HepG2 (cell line): ENCODE data around the gene SUPT6H. TPM values are rescaled to one million over a fixed set of nuclear protein-coding genes. Genes with fewer than 3 reads are reported as not detected.

Experiments
- CEBPB ChIP-seq: IDR thresholded peaks from 2 replicates; pipeline ENCODE4 v1.6.1; 2011; ENCODE audit warnings: low read depth, low read length, improper control_type of control experiment, borderline replicate concordance
- PTBP1 ChIP-seq: fragments of 200-400 bp; formaldehyde crosslinking; IDR thresholded peaks from 2 replicates; pipeline ENCODE4 v1.6.1; 2018; ENCODE audit warnings: low read length, low read depth; ENCODE audit not compliant: poor library complexity, severe bottlenecking
- RFX5 ChIP-seq: IDR thresholded peaks from 2 replicates; pipeline ENCODE4 v1.6.1; 2011; ENCODE audit warnings: low read depth, low read length, improper control_type of control experiment
- SALL2 ChIP-seq: sonication (generic); formaldehyde crosslinking; IDR thresholded peaks from 2 replicates; pipeline ENCODE4 v1.8.1; 2023; ENCODE audit warnings: mild to moderate bottlenecking, missing genetic modification reagents, inconsistent platforms
- SETDB1 ChIP-seq: sonication (generic); formaldehyde crosslinking; IDR thresholded peaks from 2 replicates; pipeline ENCODE4 v1.5.1; 2020; ENCODE audit warnings: missing genetic modification reagents, mild to moderate bottlenecking, borderline replicate concordance
- SRSF9 ChIP-seq: fragments of 200-400 bp; formaldehyde crosslinking; IDR thresholded peaks from 2 replicates; pipeline ENCODE4 v1.6.1; 2018; ENCODE audit warnings: borderline replicate concordance, mild to moderate bottlenecking, low read depth, low read length; ENCODE audit not compliant: insufficient read depth, poor library complexity, severe bottlenecking
- TEAD2 ChIP-seq: sonication (generic); formaldehyde crosslinking; IDR thresholded peaks from 2 replicates; pipeline ENCODE4 v1.9.0; 2021; ENCODE audit warnings: missing genetic modification reagents
- ZNF138 ChIP-seq: sonication (generic); formaldehyde crosslinking; IDR thresholded peaks from 2 replicates; pipeline ENCODE4 v1.5.0; 2020; ENCODE audit warnings: mild to moderate bottlenecking, low read depth, missing genetic modification reagents
- ZNF563 ChIP-seq: sonication (generic); formaldehyde crosslinking; IDR thresholded peaks from 2 replicates; pipeline ENCODE4 v1.8.0; 2022; ENCODE audit warnings: mild to moderate bottlenecking, moderate library complexity, missing genetic modification reagents
- ZNF589 ChIP-seq: sonication (generic); formaldehyde crosslinking; conservative IDR thresholded peaks from 2 replicates; pipeline ENCODE4 v1.8.0; 2022; ENCODE audit warnings: mild to moderate bottlenecking, moderate library complexity, missing genetic modification reagents
- polyA plus RNA-seq, 8 experiments: library from polyadenylated mRNA; depleted of rRNA in 3 of 8; stranded (reverse) in 7 of 8; unstranded in 1 of 8; fragments of >200 nt; fragmentation: Illumina TruSeq in 4 of 8; extraction: Trizol in 4 of 8; gene quantifications; 2 replicates each; pipeline versions ENCODE4 v1.2.1 to v1.2.3, GENCODE V29; 2011 to 2016; ENCODE audit warnings: low read depth in 4 of 8, missing spikeins in 1 of 8, mixed read lengths in 1 of 8; ENCODE audit not compliant: insufficient read depth in 1 of 8
- total RNA-seq, 5 experiments: library from RNA; depleted of rRNA; stranded (reverse); fragments of >200 nt; fragmentation: Illumina TruSeq; extraction: Trizol; gene quantifications; 2 replicates each; pipeline ENCODE4 v1.2.3, GENCODE V29; 2016; ENCODE audit warnings: low read depth in 1 of 5
- TF ChIP-seq, protein P1 (sequence below): sonication (generic); formaldehyde crosslinking; IDR thresholded peaks from 2 replicates; pipeline ENCODE4 v1.5.0; 2020; ENCODE audit warnings: missing genetic modification reagents, mild to moderate bottlenecking, borderline replicate concordance
- TF ChIP-seq, protein P2 (sequence below): fragments of 450-650 bp; IDR thresholded peaks from 2 replicates; pipeline ENCODE4 v1.6.1; 2017; ENCODE audit warnings: mild to moderate bottlenecking
- TF ChIP-seq, protein P3 (sequence below): sonication (generic); formaldehyde crosslinking; IDR thresholded peaks from 2 replicates; pipeline ENCODE4 v1.8.0; 2022; ENCODE audit warnings: mild to moderate bottlenecking, missing genetic modification reagents, moderate library complexity
- TF ChIP-seq, protein P4 (sequence below): sonication (generic); formaldehyde crosslinking; IDR thresholded peaks from 2 replicates; pipeline ENCODE4 v1.4.0; 2020; ENCODE audit warnings: missing genetic modification reagents
- TF ChIP-seq, protein P5 (sequence below): sonication (generic); formaldehyde crosslinking; IDR thresholded peaks from 2 replicates; pipeline ENCODE4 v1.4.0; 2020; ENCODE audit warnings: missing genetic modification reagents, mild to moderate bottlenecking, borderline replicate concordance

Gene SUPT6H
- total and polyA plus RNA-seq, 2 of the 13 experiments (the other 11 are each of a cell fraction or from before 2014, with no cell fraction given), result 32.7 to 39.9 TPM

DNA sequence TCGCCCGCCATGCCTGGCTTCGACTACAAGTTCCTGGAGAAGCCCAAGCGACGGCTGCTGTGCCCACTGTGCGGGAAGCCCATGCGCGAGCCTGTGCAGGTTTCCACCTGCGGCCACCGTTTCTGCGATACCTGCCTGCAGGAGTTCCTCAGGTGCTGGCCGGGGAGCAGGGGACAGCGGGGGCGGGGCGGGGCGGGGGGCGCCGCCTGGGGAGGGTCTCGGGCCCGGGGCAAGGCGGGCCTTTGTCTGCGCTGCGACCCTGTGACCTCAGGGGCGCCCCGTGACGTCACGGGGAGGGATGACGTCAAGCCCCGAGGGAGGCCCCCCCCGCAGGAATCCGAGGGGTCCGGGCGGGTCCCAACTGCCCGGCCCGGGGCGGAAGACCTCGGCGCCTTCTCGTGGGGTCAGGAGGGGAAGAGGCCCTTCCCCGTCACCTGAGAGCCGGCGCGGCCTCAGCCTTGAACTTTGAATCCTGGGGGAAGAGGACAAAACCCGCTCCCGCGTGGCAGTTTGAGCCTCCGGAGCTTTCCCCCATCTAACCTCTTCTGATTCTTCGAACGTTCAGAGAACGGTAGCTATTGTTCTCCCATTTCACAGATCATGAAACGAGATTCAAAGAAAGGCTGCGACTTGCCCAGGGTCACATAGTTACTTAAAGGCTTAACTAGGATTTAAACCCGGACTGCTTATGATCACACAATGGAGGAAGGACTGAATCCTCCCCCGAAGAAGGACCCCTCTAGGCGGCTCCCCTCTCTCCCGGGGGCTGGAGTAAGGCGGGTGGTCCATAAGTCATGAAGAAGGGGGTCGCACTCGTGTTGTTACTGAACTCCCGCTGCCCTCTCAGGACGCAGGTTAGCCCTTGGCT is 82.3 kb downstream of the SUPT6H start (continued):
- TF ChIP-seq PTBP1, result no peak
- no peak for TF ChIP-seq CEBPB
- TF ChIP-seq, protein P1, sequence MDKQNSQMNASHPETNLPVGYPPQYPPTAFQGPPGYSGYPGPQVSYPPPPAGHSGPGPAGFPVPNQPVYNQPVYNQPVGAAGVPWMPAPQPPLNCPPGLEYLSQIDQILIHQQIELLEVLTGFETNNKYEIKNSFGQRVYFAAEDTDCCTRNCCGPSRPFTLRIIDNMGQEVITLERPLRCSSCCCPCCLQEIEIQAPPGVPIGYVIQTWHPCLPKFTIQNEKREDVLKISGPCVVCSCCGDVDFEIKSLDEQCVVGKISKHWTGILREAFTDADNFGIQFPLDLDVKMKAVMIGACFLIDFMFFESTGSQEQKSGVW, result no peak
- 0 out of 2 replicates have a peak, but pooled peaks have one; percentile 43 for TF ChIP-seq ZNF138 (CRISPR knock-in tag)
- TF ChIP-seq SETDB1, result no peak
- no peak for TF ChIP-seq SRSF9
- TF ChIP-seq, protein P2, sequence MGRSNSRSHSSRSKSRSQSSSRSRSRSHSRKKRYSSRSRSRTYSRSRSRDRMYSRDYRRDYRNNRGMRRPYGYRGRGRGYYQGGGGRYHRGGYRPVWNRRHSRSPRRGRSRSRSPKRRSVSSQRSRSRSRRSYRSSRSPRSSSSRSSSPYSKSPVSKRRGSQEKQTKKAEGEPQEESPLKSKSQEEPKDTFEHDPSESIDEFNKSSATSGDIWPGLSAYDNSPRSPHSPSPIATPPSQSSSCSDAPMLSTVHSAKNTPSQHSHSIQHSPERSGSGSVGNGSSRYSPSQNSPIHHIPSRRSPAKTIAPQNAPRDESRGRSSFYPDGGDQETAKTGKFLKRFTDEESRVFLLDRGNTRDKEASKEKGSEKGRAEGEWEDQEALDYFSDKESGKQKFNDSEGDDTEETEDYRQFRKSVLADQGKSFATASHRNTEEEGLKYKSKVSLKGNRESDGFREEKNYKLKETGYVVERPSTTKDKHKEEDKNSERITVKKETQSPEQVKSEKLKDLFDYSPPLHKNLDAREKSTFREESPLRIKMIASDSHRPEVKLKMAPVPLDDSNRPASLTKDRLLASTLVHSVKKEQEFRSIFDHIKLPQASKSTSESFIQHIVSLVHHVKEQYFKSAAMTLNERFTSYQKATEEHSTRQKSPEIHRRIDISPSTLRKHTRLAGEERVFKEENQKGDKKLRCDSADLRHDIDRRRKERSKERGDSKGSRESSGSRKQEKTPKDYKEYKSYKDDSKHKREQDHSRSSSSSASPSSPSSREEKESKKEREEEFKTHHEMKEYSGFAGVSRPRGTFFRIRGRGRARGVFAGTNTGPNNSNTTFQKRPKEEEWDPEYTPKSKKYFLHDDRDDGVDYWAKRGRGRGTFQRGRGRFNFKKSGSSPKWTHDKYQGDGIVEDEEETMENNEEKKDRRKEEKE, result no peak
- TF ChIP-seq ZNF563, result no peak; the same call in 1 of the 2 replicates
- TF ChIP-seq, protein P3, sequence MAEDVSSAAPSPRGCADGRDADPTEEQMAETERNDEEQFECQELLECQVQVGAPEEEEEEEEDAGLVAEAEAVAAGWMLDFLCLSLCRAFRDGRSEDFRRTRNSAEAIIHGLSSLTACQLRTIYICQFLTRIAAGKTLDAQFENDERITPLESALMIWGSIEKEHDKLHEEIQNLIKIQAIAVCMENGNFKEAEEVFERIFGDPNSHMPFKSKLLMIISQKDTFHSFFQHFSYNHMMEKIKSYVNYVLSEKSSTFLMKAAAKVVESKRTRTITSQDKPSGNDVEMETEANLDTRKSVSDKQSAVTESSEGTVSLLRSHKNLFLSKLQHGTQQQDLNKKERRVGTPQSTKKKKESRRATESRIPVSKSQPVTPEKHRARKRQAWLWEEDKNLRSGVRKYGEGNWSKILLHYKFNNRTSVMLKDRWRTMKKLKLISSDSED (CRISPR knock-in tag), result no peak
- TF ChIP-seq, protein P4, sequence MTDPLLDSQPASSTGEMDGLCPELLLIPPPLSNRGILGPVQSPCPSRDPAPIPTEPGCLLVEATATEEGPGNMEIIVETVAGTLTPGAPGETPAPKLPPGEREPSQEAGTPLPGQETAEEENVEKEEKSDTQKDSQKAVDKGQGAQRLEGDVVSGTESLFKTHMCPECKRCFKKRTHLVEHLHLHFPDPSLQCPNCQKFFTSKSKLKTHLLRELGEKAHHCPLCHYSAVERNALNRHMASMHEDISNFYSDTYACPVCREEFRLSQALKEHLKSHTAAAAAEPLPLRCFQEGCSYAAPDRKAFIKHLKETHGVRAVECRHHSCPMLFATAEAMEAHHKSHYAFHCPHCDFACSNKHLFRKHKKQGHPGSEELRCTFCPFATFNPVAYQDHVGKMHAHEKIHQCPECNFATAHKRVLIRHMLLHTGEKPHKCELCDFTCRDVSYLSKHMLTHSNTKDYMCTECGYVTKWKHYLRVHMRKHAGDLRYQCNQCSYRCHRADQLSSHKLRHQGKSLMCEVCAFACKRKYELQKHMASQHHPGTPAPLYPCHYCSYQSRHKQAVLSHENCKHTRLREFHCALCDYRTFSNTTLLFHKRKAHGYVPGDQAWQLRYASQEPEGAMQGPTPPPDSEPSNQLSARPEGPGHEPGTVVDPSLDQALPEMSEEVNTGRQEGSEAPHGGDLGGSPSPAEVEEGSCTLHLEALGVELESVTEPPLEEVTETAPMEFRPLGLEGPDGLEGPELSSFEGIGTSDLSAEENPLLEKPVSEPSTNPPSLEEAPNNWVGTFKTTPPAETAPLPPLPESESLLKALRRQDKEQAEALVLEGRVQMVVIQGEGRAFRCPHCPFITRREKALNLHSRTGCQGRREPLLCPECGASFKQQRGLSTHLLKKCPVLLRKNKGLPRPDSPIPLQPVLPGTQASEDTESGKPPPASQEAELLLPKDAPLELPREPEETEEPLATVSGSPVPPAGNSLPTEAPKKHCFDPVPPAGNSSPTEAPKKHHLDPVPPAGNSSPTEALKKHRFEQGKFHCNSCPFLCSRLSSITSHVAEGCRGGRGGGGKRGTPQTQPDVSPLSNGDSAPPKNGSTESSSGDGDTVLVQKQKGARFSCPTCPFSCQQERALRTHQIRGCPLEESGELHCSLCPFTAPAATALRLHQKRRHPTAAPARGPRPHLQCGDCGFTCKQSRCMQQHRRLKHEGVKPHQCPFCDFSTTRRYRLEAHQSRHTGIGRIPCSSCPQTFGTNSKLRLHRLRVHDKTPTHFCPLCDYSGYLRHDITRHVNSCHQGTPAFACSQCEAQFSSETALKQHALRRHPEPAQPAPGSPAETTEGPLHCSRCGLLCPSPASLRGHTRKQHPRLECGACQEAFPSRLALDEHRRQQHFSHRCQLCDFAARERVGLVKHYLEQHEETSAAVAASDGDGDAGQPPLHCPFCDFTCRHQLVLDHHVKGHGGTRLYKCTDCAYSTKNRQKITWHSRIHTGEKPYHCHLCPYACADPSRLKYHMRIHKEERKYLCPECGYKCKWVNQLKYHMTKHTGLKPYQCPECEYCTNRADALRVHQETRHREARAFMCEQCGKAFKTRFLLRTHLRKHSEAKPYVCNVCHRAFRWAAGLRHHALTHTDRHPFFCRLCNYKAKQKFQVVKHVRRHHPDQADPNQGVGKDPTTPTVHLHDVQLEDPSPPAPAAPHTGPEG (CRISPR knock-in tag), result 0 out of 2 replicates have a peak, but pooled peaks have one; percentile 48
- TF ChIP-seq TEAD2 (CRISPR knock-in tag), result no peak
- TF ChIP-seq ZNF589 (CRISPR knock-in tag), result no peak
- TF ChIP-seq, protein P5, sequence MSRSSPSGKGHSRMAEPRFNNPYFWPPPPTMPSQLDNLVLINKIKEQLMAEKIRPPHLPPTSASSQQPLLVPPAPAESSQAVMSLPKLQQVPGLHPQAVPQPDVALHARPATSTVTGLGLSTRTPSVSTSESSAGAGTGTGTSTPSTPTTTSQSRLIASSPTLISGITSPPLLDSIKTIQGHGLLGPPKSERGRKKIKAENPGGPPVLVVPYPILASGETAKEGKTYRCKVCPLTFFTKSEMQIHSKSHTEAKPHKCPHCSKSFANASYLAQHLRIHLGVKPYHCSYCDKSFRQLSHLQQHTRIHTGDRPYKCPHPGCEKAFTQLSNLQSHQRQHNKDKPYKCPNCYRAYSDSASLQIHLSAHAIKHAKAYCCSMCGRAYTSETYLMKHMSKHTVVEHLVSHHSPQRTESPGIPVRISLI (CRISPR knock-in tag), result no peak
- no peak; the same call in 1 of the 2 replicates for TF ChIP-seq SALL2
- no peak for TF ChIP-seq RFX5
